ENCODE data around the gene R3HDML. TPM values are rescaled to one million over a fixed set of nuclear protein-coding genes. Genes with fewer than 3 reads are reported as not detected.
A peak's percentile ranks its signal among the peaks of the same experiment; 100 is the strongest.

R3HDML gene
- total and polyA plus RNA-seq, 9 of the 15 experiments (the other 6 are each of a cell fraction or from before 2014, with no cell fraction given) = not detected

DNA sequence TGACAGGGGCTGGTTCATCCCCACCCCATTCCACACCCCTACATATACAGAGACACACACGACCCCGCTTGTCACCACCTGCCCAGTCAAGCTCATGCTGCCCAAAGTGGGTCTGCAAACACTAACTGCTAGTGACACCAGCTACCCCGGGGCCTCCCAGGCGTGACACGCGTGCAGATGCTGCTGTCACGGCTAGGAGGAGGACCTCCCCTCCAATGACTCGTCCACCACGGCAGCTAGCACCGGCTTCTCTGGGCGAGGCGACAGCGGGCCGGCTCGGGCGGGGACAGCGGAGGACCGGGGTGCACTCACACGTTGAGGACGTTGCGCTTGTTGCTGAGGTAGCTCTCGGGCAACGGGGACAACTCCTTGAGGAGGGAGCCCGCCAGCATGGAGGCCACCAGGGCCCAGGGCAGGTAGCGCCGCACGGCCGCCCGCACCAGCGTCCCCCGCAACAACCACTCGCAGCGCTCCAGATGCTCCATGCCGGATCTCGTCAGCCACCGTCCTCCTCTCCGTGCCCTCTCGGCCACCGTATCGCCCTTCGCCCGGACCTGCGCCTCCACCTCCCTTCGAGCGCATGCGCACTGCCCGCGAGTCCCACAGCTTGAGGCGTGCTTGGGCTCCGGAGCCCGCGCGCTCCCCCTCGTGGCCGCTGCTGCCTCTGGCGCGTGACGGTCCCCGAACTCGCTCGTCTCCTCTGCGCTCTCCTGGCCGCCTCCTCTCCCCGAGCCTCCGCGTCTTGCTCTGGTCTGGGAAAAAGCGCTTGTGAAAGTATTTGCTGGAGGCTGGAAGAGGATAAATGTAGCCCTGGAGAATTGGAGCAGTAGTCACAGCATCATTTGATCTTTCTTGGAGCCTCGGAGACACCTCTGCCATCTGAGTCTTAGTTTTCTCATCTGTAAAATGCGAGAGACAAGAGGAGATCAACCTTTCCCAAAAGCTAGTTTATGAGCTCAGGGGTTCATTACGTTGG lies 25.9 kb upstream of the R3HDML start, which contains the start of gene FITM2 (continued):
- TF ChIP-seq ZNF586 (CRISPR knock-in tag; conservative IDR thresholded peaks at IDR 0.05) (no peak), GTF2A2 (tag; IDR thresholded peaks at IDR 0.05) (no peak), SUPT5H (IDR thresholded peaks at IDR 0.05) (peak; percentile 47), ZFP30 (CRISPR knock-in tag; IDR thresholded peaks at IDR 0.05; ENCODE audit: borderline replicate concordance) (no peak), CEBPB (tag; IDR thresholded peaks at IDR 0.05) (no peak), RBM25 (IDR thresholded peaks at IDR 0.05; ENCODE audit: low read depth, low read length, severe bottlenecking) (no peak), ZBTB7A (IDR thresholded peaks at IDR 0.05; ENCODE audit: borderline replicate concordance, control insufficient read depth, low read depth, low read length) (peak; percentile 29; the same call in 1 of the 2 replicates), CHCHD3 (CRISPR knock-in tag; IDR thresholded peaks at IDR 0.05) (no peak), WHSC1 (IDR thresholded peaks at IDR 0.05; ENCODE audit: low read length) (no peak), E2F5 (CRISPR knock-in tag; IDR thresholded peaks at IDR 0.05) (0 out of 2 replicates have a peak, but pooled peaks have one; percentile 75), BRD9 (IDR thresholded peaks at IDR 0.05; ENCODE audit: low read depth, partially characterized antibody) (no peak), KDM2B (CRISPR knock-in tag; IDR thresholded peaks at IDR 0.05) (no peak; the same call in 1 of the 2 replicates), ZNF140 (CRISPR knock-in tag; IDR thresholded peaks at IDR 0.05) (no peak), PPARD (CRISPR knock-in tag; IDR thresholded peaks at IDR 0.05) (no peak)
- TF ChIP-seq, protein P1, sequence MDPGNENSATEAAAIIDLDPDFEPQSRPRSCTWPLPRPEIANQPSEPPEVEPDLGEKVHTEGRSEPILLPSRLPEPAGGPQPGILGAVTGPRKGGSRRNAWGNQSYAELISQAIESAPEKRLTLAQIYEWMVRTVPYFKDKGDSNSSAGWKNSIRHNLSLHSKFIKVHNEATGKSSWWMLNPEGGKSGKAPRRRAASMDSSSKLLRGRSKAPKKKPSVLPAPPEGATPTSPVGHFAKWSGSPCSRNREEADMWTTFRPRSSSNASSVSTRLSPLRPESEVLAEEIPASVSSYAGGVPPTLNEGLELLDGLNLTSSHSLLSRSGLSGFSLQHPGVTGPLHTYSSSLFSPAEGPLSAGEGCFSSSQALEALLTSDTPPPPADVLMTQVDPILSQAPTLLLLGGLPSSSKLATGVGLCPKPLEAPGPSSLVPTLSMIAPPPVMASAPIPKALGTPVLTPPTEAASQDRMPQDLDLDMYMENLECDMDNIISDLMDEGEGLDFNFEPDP (CRISPR knock-in tag; IDR thresholded peaks at IDR 0.05) = no peak
- TF ChIP-seq, protein P2, sequence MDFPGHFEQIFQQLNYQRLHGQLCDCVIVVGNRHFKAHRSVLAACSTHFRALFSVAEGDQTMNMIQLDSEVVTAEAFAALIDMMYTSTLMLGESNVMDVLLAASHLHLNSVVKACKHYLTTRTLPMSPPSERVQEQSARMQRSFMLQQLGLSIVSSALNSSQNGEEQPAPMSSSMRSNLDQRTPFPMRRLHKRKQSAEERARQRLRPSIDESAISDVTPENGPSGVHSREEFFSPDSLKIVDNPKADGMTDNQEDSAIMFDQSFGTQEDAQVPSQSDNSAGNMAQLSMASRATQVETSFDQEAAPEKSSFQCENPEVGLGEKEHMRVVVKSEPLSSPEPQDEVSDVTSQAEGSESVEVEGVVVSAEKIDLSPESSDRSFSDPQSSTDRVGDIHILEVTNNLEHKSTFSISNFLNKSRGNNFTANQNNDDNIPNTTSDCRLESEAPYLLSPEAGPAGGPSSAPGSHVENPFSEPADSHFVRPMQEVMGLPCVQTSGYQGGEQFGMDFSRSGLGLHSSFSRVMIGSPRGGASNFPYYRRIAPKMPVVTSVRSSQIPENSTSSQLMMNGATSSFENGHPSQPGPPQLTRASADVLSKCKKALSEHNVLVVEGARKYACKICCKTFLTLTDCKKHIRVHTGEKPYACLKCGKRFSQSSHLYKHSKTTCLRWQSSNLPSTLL (IDR thresholded peaks at IDR 0.05) = no peak
- TF ChIP-seq, protein P3, sequence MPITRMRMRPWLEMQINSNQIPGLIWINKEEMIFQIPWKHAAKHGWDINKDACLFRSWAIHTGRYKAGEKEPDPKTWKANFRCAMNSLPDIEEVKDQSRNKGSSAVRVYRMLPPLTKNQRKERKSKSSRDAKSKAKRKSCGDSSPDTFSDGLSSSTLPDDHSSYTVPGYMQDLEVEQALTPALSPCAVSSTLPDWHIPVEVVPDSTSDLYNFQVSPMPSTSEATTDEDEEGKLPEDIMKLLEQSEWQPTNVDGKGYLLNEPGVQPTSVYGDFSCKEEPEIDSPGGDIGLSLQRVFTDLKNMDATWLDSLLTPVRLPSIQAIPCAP (CRISPR knock-in tag; IDR thresholded peaks at IDR 0.05; ENCODE audit: borderline replicate concordance) = no peak
- TF ChIP-seq, protein P4, sequence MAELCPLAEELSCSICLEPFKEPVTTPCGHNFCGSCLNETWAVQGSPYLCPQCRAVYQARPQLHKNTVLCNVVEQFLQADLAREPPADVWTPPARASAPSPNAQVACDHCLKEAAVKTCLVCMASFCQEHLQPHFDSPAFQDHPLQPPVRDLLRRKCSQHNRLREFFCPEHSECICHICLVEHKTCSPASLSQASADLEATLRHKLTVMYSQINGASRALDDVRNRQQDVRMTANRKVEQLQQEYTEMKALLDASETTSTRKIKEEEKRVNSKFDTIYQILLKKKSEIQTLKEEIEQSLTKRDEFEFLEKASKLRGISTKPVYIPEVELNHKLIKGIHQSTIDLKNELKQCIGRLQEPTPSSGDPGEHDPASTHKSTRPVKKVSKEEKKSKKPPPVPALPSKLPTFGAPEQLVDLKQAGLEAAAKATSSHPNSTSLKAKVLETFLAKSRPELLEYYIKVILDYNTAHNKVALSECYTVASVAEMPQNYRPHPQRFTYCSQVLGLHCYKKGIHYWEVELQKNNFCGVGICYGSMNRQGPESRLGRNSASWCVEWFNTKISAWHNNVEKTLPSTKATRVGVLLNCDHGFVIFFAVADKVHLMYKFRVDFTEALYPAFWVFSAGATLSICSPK (IDR thresholded peaks at IDR 0.05; ENCODE audit: borderline replicate concordance) = no peak

Measured in K562 (cell line).